Hindlimb muscle (tissue), 1 donor: ENCODE results near the gene RCAN3. TPM values are rescaled to one million over a fixed set of nuclear protein-coding genes. Genes with fewer than 3 reads are reported as not detected.
"Not testable (repeated sequence)": the region's sequence is repeated elsewhere in the genome, so short reads cannot be mapped to it uniquely, and the experiment has no call there.

ENCODE experiments used
- DNase-seq: peaks from one replicate; pipeline ENCODE4 v3.0.0-alpha.2; 2013
- polyA plus RNA-seq: library from polyadenylated mRNA; unstranded; fragments of 120-200 nt; gene quantifications from one replicate; pipeline ENCODE4 v1.2.1, GENCODE V29; 2013; ENCODE audit not compliant: insufficient read length

The RCAN3 gene
- polyA plus RNA-seq, 1 donor: 1.5 TPM

DNA sequence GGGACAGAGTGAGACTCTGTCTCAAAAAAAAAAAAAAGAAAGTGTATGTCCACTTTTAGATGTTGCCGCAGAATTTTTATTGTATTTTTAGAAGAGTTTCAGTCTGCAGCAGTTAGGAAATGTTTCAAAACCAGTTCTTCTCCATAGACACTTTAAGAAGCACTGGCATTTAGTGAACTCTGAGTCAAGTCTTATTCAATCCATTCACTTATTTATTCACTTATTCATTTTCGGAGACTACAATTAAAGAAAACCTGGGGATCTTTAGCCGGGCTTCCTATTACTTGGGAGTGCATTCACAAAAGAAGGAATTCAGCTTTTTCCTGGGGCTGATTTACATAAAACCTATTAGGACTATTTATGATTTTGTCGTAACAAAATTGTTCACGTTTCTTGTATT is 12.3 kb downstream of the RCAN3 start:
- no peak for DNase-seq

DNA sequence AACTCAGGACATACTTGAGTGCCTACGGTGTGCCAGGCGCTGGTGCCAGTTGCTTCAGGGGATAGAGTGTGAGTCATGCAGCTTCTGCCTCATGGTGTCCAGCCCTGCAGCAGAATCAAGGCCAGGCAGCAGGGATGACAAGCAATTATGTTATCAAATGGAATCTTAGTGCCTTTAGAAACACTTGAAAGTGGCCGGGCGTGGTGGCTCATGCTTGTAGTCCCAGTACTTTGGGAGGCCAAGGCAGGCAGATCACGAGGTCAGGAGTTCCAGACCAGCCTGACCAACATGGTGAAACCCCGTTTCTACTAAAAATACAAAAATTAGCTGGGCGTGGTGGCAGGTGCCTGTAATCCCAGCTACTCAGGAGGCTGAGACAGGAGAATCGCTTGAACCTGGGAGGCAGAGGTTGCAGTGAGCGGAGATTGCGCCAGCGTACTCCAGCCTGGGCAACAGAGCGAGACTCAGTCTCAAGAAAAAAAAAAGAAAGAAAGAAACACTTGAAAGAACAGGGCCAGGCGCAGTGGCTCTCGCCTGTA is 13.1 kb downstream of the RCAN3 start:
- not testable (repeated sequence) for DNase-seq

- no peak for DNase-seq
These were observed 13.9 kb downstream of the RCAN3 start for GRCh38 chr1:24516506-24516905.

DNA sequence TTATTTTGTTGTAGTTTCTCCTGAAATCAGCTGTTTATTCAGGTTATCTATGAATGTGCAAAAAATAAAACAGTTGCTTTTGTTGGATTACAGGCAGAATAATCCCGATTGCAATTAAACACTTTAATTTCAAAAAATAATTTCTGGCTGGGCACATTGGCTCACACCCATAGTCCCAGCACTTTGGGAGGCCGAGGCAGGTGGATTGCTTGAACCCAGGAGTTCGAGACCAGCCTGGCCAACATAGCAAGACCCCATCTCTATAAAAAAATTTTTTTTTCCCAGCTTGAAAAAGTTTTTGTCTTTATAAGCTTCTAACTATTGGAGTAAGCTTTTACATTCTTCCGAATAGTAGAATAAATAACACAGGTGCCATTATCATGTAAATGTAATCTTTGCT is 15.3 kb downstream of the RCAN3 start:
- no peak for DNase-seq

- not testable (repeated sequence) for DNase-seq
These were observed 17.6 kb downstream of the RCAN3 start for GRCh38 chr1:24520282-24520681.

GRCh38 chr1:24525606-24526005 is 23.0 kb downstream of the RCAN3 start:
- DNase-seq: no peak

DNA sequence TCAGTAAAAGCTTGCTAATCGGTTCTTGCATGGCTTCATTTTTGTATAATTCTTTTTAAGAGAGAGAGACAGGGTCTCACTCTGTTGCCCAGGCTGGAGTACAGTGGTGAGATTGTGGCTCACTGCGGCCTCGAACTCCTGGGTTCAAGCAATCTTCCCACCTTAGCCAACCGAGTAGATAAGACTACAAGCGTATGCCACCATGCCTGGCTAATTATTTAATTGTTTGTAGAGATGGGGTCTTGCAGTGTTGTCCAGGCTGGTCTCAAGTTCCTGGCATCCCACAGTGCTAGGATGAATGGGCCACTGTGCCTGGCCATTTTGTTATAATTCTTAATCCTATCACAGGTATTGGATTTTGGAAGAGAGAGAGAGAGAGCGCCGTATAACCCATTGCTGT is 23.4 kb downstream of the RCAN3 start:
- no peak for DNase-seq

- DNase-seq: no peak
These were observed 24.4 kb downstream of the RCAN3 start for GRCh38 chr1:24526940-24527542.

DNA sequence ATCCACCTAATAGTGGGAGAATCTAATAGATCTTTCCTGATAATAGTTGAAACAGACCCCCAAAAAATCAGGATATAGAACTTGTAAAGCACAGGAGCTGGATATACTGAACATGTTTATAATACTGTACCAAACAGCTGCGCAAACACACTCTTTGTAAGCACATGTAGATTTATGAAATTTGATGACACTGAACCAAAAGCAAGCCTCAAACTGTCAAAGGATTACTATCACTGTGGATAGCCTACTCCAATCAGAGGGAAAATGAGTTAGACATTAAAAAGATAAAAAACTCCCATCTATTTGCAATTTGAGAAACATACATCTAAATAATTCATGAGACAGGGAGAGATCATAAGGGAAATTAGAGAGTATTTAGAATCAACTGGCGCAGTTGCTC is 26.1 kb downstream of the RCAN3 start:
- DNase-seq: no peak

GRCh38 chr1:24529292-24529691 is 26.7 kb downstream of the RCAN3 start:
- DNase-seq: not testable (repeated sequence)

- DNase-seq: no peak
These were observed 32.4 kb downstream of the RCAN3 start for GRCh38 chr1:24535021-24535424.

GRCh38 chr1:24535778-24536177 is 33.1 kb downstream of the RCAN3 start:
- DNase-seq: no peak

GRCh38 chr1:24536391-24536840 is 33.8 kb downstream of the RCAN3 start:
- no peak for DNase-seq

DNA sequence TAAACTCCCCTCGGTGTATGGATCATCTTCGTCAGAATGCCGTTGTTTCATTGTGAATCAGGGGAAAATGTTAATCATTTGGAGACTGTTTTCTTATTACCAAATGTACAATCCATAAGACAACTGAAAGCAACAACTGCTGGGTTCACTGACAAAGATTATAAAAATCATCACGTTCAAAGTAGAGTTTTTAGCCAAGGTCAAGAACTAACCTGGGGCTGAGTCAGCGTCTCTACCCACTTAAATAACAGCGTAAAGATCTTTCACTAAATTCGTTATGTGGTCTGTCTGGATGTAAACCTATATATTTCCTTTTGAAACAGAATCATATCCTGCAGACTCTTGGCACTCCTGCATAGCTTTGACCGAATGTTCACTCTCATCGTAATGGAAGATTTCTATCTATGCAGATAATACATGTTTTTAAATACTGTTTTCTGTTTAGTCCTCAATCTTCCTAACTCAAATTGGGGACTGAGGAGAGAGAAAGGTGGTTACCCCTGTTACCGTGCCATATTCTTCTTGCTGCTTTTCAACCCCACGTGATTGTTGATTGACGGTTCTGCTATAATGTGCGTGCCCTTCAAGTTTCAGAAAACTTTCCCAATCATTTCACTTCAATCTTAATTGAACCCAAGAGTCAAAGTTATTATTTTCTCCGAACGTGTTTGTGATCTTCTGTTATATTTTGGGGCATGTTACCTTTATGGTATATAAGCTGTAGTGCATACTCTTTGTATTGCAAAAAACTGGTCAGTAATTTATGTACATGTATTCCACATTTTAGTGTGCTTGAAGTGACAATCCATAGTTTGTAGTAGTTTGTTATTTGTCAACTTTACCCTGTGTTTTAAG is 37.6 kb downstream of the RCAN3 start:
- no peak for DNase-seq

DNA sequence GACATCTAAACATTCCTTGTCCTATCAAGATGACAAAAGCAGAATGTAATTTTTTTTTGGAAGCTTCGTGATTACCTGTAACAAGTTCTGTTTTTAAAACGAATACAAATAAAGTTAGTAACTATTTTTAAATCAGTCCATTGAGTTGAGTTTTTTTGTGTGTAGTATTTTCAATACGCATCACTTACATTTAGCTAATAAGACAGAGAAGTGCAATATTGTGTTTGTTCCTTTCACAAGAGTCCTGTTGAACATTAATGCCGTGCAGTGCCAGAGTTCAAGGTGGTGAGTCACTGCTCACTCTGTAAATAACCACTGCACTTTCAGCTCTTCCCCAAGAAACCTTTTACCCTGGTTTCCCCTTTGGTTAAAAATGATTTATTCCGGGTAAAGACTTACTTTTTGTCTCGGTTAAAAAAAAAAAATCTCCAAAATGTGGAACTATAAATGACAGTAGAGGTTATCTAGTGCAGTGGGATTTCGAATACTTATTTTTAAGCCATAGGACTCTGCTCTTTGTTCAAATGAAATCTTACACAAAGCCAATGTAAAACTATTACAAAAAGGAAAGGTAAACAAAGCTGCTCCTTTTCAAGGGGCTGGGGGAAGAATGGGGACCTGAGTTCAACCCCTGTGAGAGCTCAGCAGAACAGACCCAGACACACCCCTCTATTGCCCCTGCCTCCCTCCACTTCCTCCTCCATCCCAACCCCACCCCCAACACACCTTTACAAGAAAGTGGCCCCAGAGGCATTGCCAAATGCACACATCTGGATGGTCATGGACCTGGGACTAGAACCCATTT is 38.5 kb downstream of the RCAN3 start:
- DNase-seq: no peak

- DNase-seq: no peak
These were observed 39.2 kb downstream of the RCAN3 start for GRCh38 chr1:24541711-24542346.

DNA sequence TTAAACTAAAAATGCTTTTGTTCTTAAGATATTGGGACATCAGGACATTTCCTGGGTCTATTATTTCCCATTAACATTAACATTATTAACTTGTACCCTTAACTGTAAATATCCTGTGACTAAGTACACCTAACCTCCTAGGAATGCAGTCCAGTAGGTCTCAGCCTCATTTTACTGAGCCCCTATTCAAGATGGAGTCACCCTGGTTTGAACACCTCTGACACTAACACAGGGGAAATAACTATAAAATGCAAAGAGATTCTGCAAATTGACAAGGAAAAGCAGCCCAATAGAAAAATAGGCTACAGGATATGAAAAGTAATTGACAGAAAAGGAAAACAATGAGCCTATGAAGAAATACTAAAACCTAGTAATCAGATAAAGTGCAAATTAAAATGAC is 41.6 kb downstream of the RCAN3 start:
- no peak for DNase-seq

GRCh38 chr1:24545662-24546061 is 43.0 kb downstream of the RCAN3 start:
- DNase-seq: no peak

GRCh38 chr1:24547195-24547594 is 44.6 kb downstream of the RCAN3 start:
- no peak for DNase-seq

GRCh38 chr1:24548070-24548469 is 45.4 kb downstream of the RCAN3 start:
- no peak for DNase-seq

DNA sequence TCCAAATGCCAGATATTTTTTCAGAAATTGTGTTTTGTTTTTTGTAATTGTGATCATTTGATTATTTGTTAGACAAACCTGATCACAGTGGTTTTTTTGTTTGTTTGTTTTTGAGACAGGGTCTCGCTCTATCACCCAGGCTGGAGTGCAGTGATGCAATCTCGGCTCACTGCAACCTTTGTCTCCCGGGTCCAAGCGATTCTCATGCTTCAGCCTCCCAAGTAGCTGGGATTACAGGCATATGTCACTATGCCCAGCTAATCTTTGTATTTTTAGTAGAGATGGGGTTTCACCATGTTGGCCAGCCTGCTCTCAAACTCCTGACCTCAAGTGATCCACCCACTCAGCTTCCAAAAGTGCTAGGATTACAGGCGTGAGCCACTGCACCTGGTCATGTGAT is 46.6 kb downstream of the RCAN3 start:
- not testable (repeated sequence) for DNase-seq

DNA sequence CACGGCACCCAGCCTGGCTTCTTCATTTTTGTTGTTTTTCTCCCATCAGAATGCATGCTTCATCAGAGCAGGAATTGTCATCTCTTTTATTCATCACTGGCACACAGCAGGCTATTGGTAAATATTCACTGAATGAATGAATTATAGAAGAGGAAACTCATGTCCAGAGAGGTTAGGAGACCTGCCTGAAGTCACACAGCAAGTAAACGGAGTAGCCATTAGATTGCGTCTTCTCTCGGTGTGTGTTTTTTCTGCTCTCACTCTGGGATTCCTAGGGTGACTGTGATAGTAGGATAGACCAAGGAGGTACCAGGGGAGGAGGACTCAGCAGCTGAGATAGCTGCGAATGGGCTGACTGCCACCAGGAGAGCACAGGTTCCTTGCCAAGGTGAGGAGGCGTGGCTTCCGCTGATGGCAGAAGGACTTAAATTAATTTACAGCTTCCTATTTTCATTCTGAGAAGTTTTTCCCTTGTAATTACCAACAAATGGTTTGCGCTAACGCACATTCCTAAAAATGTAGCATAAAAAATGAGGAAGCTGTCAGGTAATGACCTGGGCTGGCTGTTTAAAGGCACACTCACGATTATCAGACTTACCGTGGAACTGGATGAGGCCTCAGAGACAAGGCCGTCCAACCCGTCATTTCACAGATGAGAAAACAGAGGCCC is 48.8 kb downstream of the RCAN3 start:
- DNase-seq: no peak
